HCT116 (cell line): ENCODE measurements around the gene RGS6. TPM values are rescaled to one million over a fixed set of nuclear protein-coding genes. Genes with fewer than 3 reads are reported as not detected.

Source experiments
- ATAC-seq: fragments of 200-7000 bp; cut with Tn5 transposase; 2 replicates; pipeline ENCODE4 v1.9.1; 2020; ENCODE audit warnings: mild to moderate bottlenecking, moderate library complexity
- BruUV-seq: library from RNA; stranded (reverse); fragments of 400-500 nt; replicated peaks from 2 replicates; lab custom pipeline; 2021; lab: Mats Ljungman, UMichigan
- CTCF ChIA-PET: fragments of 300-600 bp; sonication (Branson Sonifier 250); formaldehyde crosslinking; loops from one replicate; lab custom pipeline; 2021; ENCODE audit warnings: antibody characterized with exemption; lab: Charles Lee
- POLR2A ChIA-PET: fragments of 300-600, 350-600 bp; sonication (Branson Sonifier 250); formaldehyde crosslinking; loops from one replicate; lab custom pipeline; 2021; ENCODE audit warnings: antibody characterized with exemption; lab: Charles Lee
- RAD21 ChIA-PET, 2 experiments: fragments of 300-600 bp; sonication (Branson Sonifier 250); formaldehyde crosslinking; loops; one replicate each; lab custom pipeline; 2023; ENCODE audit warnings: low total read pairs in 2 of 2; ENCODE audit not compliant: uncharacterized antibody in 2 of 2, unreplicated experiment in 2 of 2, low non-redundant PET in 1 of 2; lab: Charles Lee
- DNase-seq: peaks from one replicate; pipeline ENCODE4 v3.0.0-alpha.2; 2010; ENCODE audit warnings: low read depth, low spot score
- H2AFZ ChIP-seq: fragments of 200-600 bp; shearing (Covaris generic), sonication (generic); 2 replicates; pipeline ENCODE4 v1.6.1; 2017; ENCODE audit warnings: low read depth, mixed run types, mixed read lengths, antibody characterized with exemption, low read length; ENCODE audit not compliant: poor library complexity, severe bottlenecking
- H3K27ac ChIP-seq: 2 replicates; pipeline ENCODE4 v1.5.1; 2012; ENCODE audit warnings: low read depth, low read length
- H3K27me3 ChIP-seq: fragments of 200-600 bp; sonication (generic); 2 replicates; pipeline ENCODE4 v1.6.1; 2016; ENCODE audit warnings: mixed run types, low read length, mixed read lengths; ENCODE audit not compliant: insufficient read depth
- H3K36me3 ChIP-seq, 2 experiments: fragments of 200-500 bp in 1 of 2; fragments of 200-600 bp in 1 of 2; sonication (Bioruptor generic) in 1 of 2; sonication (generic) in 1 of 2; 2 replicates each; pipeline versions ENCODE4 v1.5.1 to v1.6.1; 2014 to 2016; ENCODE audit warnings: low read length in 2 of 2, inconsistent platforms in 1 of 2, mixed read lengths in 1 of 2, mixed run types in 1 of 2; ENCODE audit not compliant: insufficient read depth in 2 of 2, control insufficient read depth in 1 of 2
- H3K4me1 ChIP-seq, 2 experiments: fragments of 200-600 bp in 1 of 2; sonication (generic) in 1 of 2; 2 replicates each; pipeline versions ENCODE4 v1.5.1 to v1.6.1; 2012 to 2017; ENCODE audit warnings: low read length in 2 of 2, inconsistent platforms in 1 of 2, mild to moderate bottlenecking in 1 of 2, mixed read lengths in 1 of 2, mixed run types in 1 of 2, moderate library complexity in 1 of 2; ENCODE audit not compliant: insufficient read depth in 2 of 2, control insufficient read depth in 1 of 2
- H3K4me2 ChIP-seq: fragments of 200-600 bp; sonication (generic); 2 replicates; pipeline ENCODE4 v1.6.1; 2017; ENCODE audit warnings: mixed run types, low read length, mixed read lengths
- H3K4me3 ChIP-seq, 2 experiments: fragments of 200-600 bp in 1 of 2; sonication (generic) in 1 of 2; replicated peaks in 1 of 2; 2 replicates each; pipeline ENCODE4 v1.5.1; 2011 to 2016; ENCODE audit warnings: low read length in 2 of 2, control low read depth in 1 of 2, low read depth in 1 of 2, mild to moderate bottlenecking in 1 of 2, mixed read lengths in 1 of 2, mixed run types in 1 of 2
- H3K79me2 ChIP-seq: fragments of 200-600 bp; sonication (generic); 2 replicates; pipeline ENCODE4 v1.6.1; 2017; ENCODE audit warnings: mild to moderate bottlenecking, mixed run types, low read length, moderate library complexity, mixed read lengths; ENCODE audit not compliant: insufficient read depth
- H3K9ac ChIP-seq: fragments of 200-600 bp; sonication (generic); 2 replicates; pipeline ENCODE4 v1.6.1; 2016; ENCODE audit warnings: low read length, mixed read lengths
- H3K9me2 ChIP-seq: fragments of 200-600 bp; sonication (generic), shearing (Covaris generic); 2 replicates; pipeline ENCODE4 v1.6.1; 2017; ENCODE audit warnings: mixed run types, mild to moderate bottlenecking, moderate library complexity; ENCODE audit not compliant: insufficient read depth
- H3K9me3 ChIP-seq, 2 experiments: fragments of 200-500 bp in 1 of 2; fragments of 200-600 bp in 1 of 2; sonication (Bioruptor generic) in 1 of 2; sonication (generic) in 1 of 2; 2 replicates each; pipeline ENCODE4 v1.6.1; 2014 to 2017; ENCODE audit warnings: low read length in 2 of 2, mixed read lengths in 2 of 2, inconsistent platforms in 1 of 2, low read depth in 1 of 2, mild to moderate bottlenecking in 1 of 2, mixed run types in 1 of 2, moderate library complexity in 1 of 2; ENCODE audit not compliant: control insufficient read depth in 1 of 2, insufficient read depth in 1 of 2
- H4K20me1 ChIP-seq: fragments of 200-600 bp; sonication (generic), shearing (Covaris generic); 2 replicates; pipeline ENCODE4 v1.6.1; 2017; ENCODE audit warnings: mixed run types, mild to moderate bottlenecking, moderate library complexity; ENCODE audit not compliant: insufficient read depth
- CBX3 ChIP-seq: IDR thresholded peaks from 2 replicates; pipeline ENCODE4 v1.6.1; 2012; ENCODE audit warnings: low read depth
- CEBPB ChIP-seq: IDR thresholded peaks from 2 replicates; pipeline ENCODE4 v1.6.1; 2012; ENCODE audit warnings: low read depth
- EGR1 ChIP-seq: IDR thresholded peaks from 2 replicates; pipeline ENCODE4 v1.6.1; 2012; ENCODE audit warnings: low read depth
- EZH2 ChIP-seq: fragments of 200-600 bp; sonication (generic); IDR thresholded peaks from 2 replicates; pipeline ENCODE4 v1.6.1; 2017; ENCODE audit warnings: antibody characterized with exemption, mixed run types
- FOSL1 ChIP-seq: IDR thresholded peaks from 2 replicates; pipeline ENCODE4 v1.6.1; 2012; ENCODE audit warnings: low read depth
- RAD21 ChIP-seq: IDR thresholded peaks from 2 replicates; pipeline ENCODE4 v1.6.1; 2012; ENCODE audit warnings: low read depth, mild to moderate bottlenecking
- SIN3A ChIP-seq: IDR thresholded peaks from 2 replicates; pipeline ENCODE4 v1.6.1; 2012; ENCODE audit warnings: low read depth
- SP1 ChIP-seq: IDR thresholded peaks from 2 replicates; pipeline ENCODE4 v1.6.1; 2012; ENCODE audit warnings: low read depth
- SRF ChIP-seq: IDR thresholded peaks from 2 replicates; pipeline ENCODE4 v1.6.1; 2012; ENCODE audit warnings: low read depth
- YY1 ChIP-seq: IDR thresholded peaks from 2 replicates; pipeline ENCODE4 v1.6.1; 2011; ENCODE audit warnings: low read length, low read depth, moderate library complexity, mild to moderate bottlenecking; ENCODE audit not compliant: insufficient replicate concordance; ENCODE audit errors: extremely low read depth
- ZFX ChIP-seq: fragments of 450-650 bp; IDR thresholded peaks from 2 replicates; pipeline ENCODE4 v1.6.1; 2017
- ZNF274 ChIP-seq: fragments of 200-500 bp; sonication (Bioruptor generic); IDR thresholded peaks from 2 replicates; pipeline ENCODE4 v1.6.1; 2014; ENCODE audit warnings: mild to moderate bottlenecking, low read depth, low read length, inconsistent platforms
- intact Hi-C: fragments of 100-400 bp; cut with micrococcal nuclease; formaldehyde crosslinking; loops from 2 replicates; pipeline ENCODE4 v1.10.0; 2022
- total RNA-seq: library from RNA; stranded (reverse); gene quantifications from one replicate; pipeline ENCODE4 v1.2.1, GENCODE V29; 2021; ENCODE audit not compliant: unreplicated experiment
- TF ChIP-seq, protein P1 (sequence below): IDR thresholded peaks from 2 replicates; pipeline ENCODE4 v1.6.1; 2012; ENCODE audit warnings: low read depth
- TF ChIP-seq, protein P2 (sequence below): IDR thresholded peaks from 2 replicates; pipeline ENCODE4 v1.6.1; 2012

The RGS6 gene
- total RNA-seq, 1 experiment from 2014 or later = 4.7 TPM

DNA sequence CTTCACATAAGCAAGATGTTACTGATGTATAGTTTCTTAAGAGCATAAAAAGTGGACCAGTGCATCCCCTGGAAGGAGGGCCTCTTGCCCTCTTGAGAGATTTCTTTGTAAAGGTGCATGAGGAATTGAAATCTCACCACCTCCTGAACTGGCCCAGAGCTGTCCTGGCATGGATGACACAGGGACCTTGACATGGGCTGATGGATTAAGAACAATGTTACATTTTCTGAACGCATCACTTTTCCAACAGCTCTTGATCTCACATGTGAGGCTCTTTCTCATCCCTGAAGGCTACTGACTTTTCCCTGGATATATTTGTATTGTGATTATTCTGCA is 360.4 kb downstream of the RGS6 start (continued):
- no peak for TF ChIP-seq FOSL1

DNA sequence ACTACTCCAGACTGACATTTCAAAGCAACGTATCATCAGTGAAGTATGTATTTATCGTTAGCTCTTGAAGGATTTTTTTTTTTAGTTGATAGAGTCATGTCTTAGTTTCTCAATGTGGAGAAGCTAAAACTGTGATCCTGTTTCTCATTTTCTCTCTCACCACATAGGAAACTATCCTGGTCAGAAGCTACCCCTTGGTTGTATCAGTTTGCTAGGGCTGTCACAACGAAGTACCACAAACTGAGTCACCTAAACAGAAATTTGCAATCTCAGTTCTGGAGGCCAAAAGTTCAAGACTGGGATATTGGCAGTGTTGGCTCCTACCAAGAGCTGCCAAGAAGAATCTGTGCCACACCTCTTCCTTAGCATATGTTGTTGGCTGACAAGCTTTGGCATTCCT is 369.1 kb downstream of the RGS6 start:
- no peak overlapping the region for H3K4me2 ChIP-seq
- no peak overlapping the region for H3K4me3 ChIP-seq
- ChIA-PET CTCF (no interaction called here), POLR2A (no interaction called here), RAD21 (no interaction called here)
- H4K20me1 ChIP-seq = no peaks in the 10 kb centered on the region
- no peak overlapping the region for H2AFZ ChIP-seq
- no peak for TF ChIP-seq FOSL1
- no peak for TF ChIP-seq SRF
- no peak for TF ChIP-seq SIN3A
- TF ChIP-seq YY1 = no peak
- TF ChIP-seq, protein P1, sequence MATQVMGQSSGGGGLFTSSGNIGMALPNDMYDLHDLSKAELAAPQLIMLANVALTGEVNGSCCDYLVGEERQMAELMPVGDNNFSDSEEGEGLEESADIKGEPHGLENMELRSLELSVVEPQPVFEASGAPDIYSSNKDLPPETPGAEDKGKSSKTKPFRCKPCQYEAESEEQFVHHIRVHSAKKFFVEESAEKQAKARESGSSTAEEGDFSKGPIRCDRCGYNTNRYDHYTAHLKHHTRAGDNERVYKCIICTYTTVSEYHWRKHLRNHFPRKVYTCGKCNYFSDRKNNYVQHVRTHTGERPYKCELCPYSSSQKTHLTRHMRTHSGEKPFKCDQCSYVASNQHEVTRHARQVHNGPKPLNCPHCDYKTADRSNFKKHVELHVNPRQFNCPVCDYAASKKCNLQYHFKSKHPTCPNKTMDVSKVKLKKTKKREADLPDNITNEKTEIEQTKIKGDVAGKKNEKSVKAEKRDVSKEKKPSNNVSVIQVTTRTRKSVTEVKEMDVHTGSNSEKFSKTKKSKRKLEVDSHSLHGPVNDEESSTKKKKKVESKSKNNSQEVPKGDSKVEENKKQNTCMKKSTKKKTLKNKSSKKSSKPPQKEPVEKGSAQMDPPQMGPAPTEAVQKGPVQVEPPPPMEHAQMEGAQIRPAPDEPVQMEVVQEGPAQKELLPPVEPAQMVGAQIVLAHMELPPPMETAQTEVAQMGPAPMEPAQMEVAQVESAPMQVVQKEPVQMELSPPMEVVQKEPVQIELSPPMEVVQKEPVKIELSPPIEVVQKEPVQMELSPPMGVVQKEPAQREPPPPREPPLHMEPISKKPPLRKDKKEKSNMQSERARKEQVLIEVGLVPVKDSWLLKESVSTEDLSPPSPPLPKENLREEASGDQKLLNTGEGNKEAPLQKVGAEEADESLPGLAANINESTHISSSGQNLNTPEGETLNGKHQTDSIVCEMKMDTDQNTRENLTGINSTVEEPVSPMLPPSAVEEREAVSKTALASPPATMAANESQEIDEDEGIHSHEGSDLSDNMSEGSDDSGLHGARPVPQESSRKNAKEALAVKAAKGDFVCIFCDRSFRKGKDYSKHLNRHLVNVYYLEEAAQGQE = no peak
- no peak for TF ChIP-seq CBX3
- no peak for TF ChIP-seq ZFX
- no peak for TF ChIP-seq SP1
- TF ChIP-seq CEBPB = no peak
- TF ChIP-seq, protein P2, sequence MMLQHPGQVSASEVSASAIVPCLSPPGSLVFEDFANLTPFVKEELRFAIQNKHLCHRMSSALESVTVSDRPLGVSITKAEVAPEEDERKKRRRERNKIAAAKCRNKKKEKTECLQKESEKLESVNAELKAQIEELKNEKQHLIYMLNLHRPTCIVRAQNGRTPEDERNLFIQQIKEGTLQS = no peak
- no peak for TF ChIP-seq RAD21
- no peak for TF ChIP-seq EGR1
- no peak for TF ChIP-seq ZNF274
- TF ChIP-seq EZH2 = no peak
- no peaks in the 10 kb centered on the region for H3K27me3 ChIP-seq
- DNase-seq (no peak), ATAC-seq (no peak)
- H3K9ac ChIP-seq = no peak overlapping the region
- H3K79me2 ChIP-seq = no peaks in the 10 kb centered on the region
- no peaks in the 10 kb centered on the region for H3K36me3 ChIP-seq
- intact Hi-C loops = no loop called here
- no peaks in the 10 kb centered on the region for H3K9me2 ChIP-seq
- no peak overlapping the region for H3K27ac ChIP-seq
- 0 out of 4 replicates have a peak, but pooled peaks cover 2 to 6% of the 10 kb centered on the region in 2 experiments for H3K9me3 ChIP-seq
- no peaks in the 10 kb centered on the region; a peak in 1 of 4 replicates for H3K4me1 ChIP-seq
- BruUV-seq = no TSS peak
